Large intestine (tissue), 3 donors: ENCODE data around the gene DTNBP1. TPM values are rescaled to one million over a fixed set of nuclear protein-coding genes. Genes with fewer than 3 reads are reported as not detected.

Experiments
- DNase-seq, 2 donors: peaks; one replicate each; pipeline versions ENCODE4 v3.0.0 to v3.0.0-alpha.2; 2013
- H3K27ac ChIP-seq: one replicate; pipeline ENCODE4 v1.5.1; 2013; ENCODE audit warnings: low read length
- H3K27me3 ChIP-seq: 2 replicates; pipeline ENCODE4 v1.6.1; 2013; ENCODE audit warnings: low read length; ENCODE audit not compliant: control insufficient read depth, insufficient read depth
- H3K36me3 ChIP-seq: 2 replicates; pipeline ENCODE4 v1.6.1; 2013; ENCODE audit warnings: low read length; ENCODE audit not compliant: control insufficient read depth, insufficient read depth
- H3K4me1 ChIP-seq: one replicate; pipeline ENCODE4 v1.6.1; 2013; ENCODE audit warnings: low read length; ENCODE audit not compliant: control insufficient read depth, insufficient read depth
- H3K4me3 ChIP-seq: one replicate; pipeline ENCODE4 v1.5.1; 2013; ENCODE audit warnings: low read length
- H3K9me3 ChIP-seq: one replicate; pipeline ENCODE4 v1.6.1; 2013; ENCODE audit warnings: mild to moderate bottlenecking, low read depth, low read length, moderate library complexity; ENCODE audit not compliant: control insufficient read depth
- WGBS: methylation state at CpG from one replicate; pipeline ENCODE4 v1.1.5; 2013; ENCODE audit warnings: low lambda C conversion rate; ENCODE audit not compliant: insufficient coverage; 5-methylcytosine and 5-hydroxymethylcytosine counted together
- polyA plus RNA-seq: library from polyadenylated mRNA; unstranded; fragments of 120-200 nt; gene quantifications from one replicate; pipeline ENCODE4 v1.2.1, GENCODE V29; 2013

DTNBP1 gene
- polyA plus RNA-seq, 1 donor = 20.9 TPM

GRCh38 chr6:15577550-15578171 is 85.2 kb downstream of the DTNBP1 start:
- no peak for DNase-seq
- no peaks in the 10 kb centered on the region for H3K4me1 ChIP-seq
- H3K9me3 ChIP-seq = no peaks in the 10 kb centered on the region
- H3K27ac ChIP-seq = no peak overlapping the region
- H3K36me3 ChIP-seq = no peaks in the 10 kb centered on the region
- WGBS = 83% methylated on average over 1 of the region's 7 CpGs
- no peak overlapping the region for H3K4me3 ChIP-seq
- no peaks in the 10 kb centered on the region for H3K27me3 ChIP-seq

- no peak for DNase-seq
- Histone ChIP-seq H3K4me1 (no peaks in the 10 kb centered on the region), H3K27ac (no peak overlapping the region), H3K9me3 (no peaks in the 10 kb centered on the region), H3K4me3 (no peak overlapping the region), H3K36me3 (no peaks in the 10 kb centered on the region), H3K27me3 (no peaks in the 10 kb centered on the region)
- WGBS = 80% methylated on average over 1 of the region's 8 CpGs
Observed at GRCh38 chr6:15577106-15577505, 85.7 kb downstream of the DTNBP1 start.

- Histone ChIP-seq H3K4me1 (no peaks in the 10 kb centered on the region), H3K36me3 (no peaks in the 10 kb centered on the region), H3K9me3 (no peaks in the 10 kb centered on the region), H3K27me3 (no peaks in the 10 kb centered on the region), H3K27ac (no peak overlapping the region), H3K4me3 (no peak overlapping the region)
- WGBS = 100% methylated on average over 1 of the region's 5 CpGs
- no peak for DNase-seq
Observed at GRCh38 chr6:15575357-15576033, 87.3 kb downstream of the DTNBP1 start.

GRCh38 chr6:15574486-15574885 is 88.3 kb downstream of the DTNBP1 start:
- DNase-seq = no peak
- H3K9me3 ChIP-seq = no peaks in the 10 kb centered on the region
- H3K4me3 ChIP-seq = no peak overlapping the region
- no peaks in the 10 kb centered on the region for H3K36me3 ChIP-seq
- H3K27ac ChIP-seq = no peak overlapping the region
- no peaks in the 10 kb centered on the region for H3K27me3 ChIP-seq
- H3K4me1 ChIP-seq = no peaks in the 10 kb centered on the region
- WGBS = 75% methylated on average over 1 of the region's 3 CpGs

GRCh38 chr6:15574023-15574422 is 88.8 kb downstream of the DTNBP1 start:
- no peak for DNase-seq
- no peaks in the 10 kb centered on the region for H3K36me3 ChIP-seq
- H3K9me3 ChIP-seq = no peaks in the 10 kb centered on the region
- H3K4me1 ChIP-seq = no peaks in the 10 kb centered on the region
- WGBS = no CpG with 5 or more reads among the region's 4 CpGs
- no peaks in the 10 kb centered on the region for H3K27me3 ChIP-seq
- no peak overlapping the region for H3K27ac ChIP-seq
- no peak overlapping the region for H3K4me3 ChIP-seq

- H3K27me3 ChIP-seq = no peaks in the 10 kb centered on the region
- no CpG with 5 or more reads among the region's 4 CpGs for WGBS
- H3K36me3 ChIP-seq = no peaks in the 10 kb centered on the region
- no peaks in the 10 kb centered on the region for H3K9me3 ChIP-seq
- no peak overlapping the region for H3K4me3 ChIP-seq
- no peaks in the 10 kb centered on the region for H3K4me1 ChIP-seq
- H3K27ac ChIP-seq = no peak overlapping the region
- no peak for DNase-seq
Observed at GRCh38 chr6:15573384-15573783, 89.4 kb downstream of the DTNBP1 start.

- DNase-seq = no peak
- Histone ChIP-seq H3K27ac (no peak overlapping the region), H3K36me3 (no peaks in the 10 kb centered on the region), H3K9me3 (no peaks in the 10 kb centered on the region), H3K4me3 (no peak overlapping the region), H3K27me3 (no peaks in the 10 kb centered on the region), H3K4me1 (no peaks in the 10 kb centered on the region)
- 100% methylated on average over 1 of the region's 5 CpGs for WGBS
Observed at GRCh38 chr6:15572296-15573016, 90.4 kb downstream of the DTNBP1 start.

- no CpG with 5 or more reads among the region's 2 CpGs for WGBS
- no peaks in the 10 kb centered on the region for H3K9me3 ChIP-seq
- no peak overlapping the region for H3K4me3 ChIP-seq
- no peaks in the 10 kb centered on the region for H3K27me3 ChIP-seq
- no peak for DNase-seq
- no peaks in the 10 kb centered on the region for H3K36me3 ChIP-seq
- no peak overlapping the region for H3K27ac ChIP-seq
- no peaks in the 10 kb centered on the region for H3K4me1 ChIP-seq
Observed at GRCh38 chr6:15570171-15570570, 92.7 kb downstream of the DTNBP1 start.

- Histone ChIP-seq H3K9me3 (no peaks in the 10 kb centered on the region), H3K36me3 (no peaks in the 10 kb centered on the region), H3K4me1 (no peaks in the 10 kb centered on the region), H3K27me3 (no peaks in the 10 kb centered on the region), H3K27ac (no peak overlapping the region), H3K4me3 (no peak overlapping the region)
- DNase-seq = no peak
- WGBS = 75% methylated on average over 2 of the region's 17 CpGs
Observed at GRCh38 chr6:15569035-15569995, 93.5 kb downstream of the DTNBP1 start.

- no CpG with 5 or more reads among the region's 1 CpG for WGBS
- H3K9me3 ChIP-seq = no peaks in the 10 kb centered on the region
- H3K4me3 ChIP-seq = no peak overlapping the region
- DNase-seq = no peak
- H3K36me3 ChIP-seq = no peaks in the 10 kb centered on the region
- no peaks in the 10 kb centered on the region for H3K4me1 ChIP-seq
- no peaks in the 10 kb centered on the region for H3K27me3 ChIP-seq
- no peak overlapping the region for H3K27ac ChIP-seq
Observed at GRCh38 chr6:15562977-15563376, 99.9 kb downstream of the DTNBP1 start.
